ENCODE measurements around the gene CHRNB1. TPM values are rescaled to one million over a fixed set of nuclear protein-coding genes. Genes with fewer than 3 reads are reported as not detected.

CHRNB1 gene
- polyA plus RNA-seq (2012; ENCODE audit: insufficient read depth, insufficient read length), result 10.1 TPM

DNA sequence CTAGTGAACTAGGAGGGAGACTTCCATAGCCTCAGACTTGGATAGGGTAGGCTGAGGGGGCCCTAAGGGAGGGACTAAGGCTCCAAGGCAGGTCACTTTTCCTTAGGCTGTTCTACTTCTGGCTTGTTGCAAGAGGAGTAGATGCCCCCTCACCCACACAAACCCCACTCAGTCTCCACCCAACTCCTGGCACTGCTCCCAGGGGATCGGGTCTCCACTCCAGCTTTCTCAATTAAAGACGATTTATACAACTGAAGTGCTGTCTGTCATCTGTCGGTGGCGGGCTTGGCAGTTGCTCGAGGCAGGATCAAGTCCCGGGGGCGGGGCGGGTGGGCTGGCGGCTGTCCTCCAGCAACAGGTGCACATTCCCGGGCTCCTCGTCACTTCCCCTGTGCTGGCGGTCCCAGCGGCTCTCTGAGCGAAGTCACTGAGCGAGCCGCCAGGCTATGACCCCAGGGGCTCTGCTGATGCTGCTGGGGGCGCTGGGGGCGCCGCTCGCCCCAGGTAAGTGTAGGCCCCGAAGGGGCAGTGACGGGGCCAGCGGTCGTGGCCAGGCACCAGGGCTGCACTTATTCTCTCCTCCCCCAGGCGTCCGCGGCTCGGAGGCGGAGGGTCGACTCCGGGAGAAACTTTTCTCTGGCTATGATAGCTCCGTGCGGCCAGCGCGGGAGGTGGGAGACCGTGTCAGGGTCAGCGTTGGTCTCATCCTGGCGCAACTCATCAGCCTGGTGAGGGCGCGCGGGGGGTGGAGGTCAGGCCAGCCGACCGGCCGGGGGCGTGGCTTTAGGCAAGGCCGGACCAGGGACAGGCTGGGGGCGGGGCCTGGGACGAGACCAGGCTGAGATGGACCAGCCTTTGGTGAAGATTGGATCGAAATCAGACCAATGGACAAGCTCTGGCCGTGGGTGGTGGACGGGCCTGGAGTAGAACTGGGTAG is at the start of gene CHRNB1:
CHRNB1 (plus strand) TSS at position 380 of the 937 bp plus-strand sequence; CDS start at position 447, 67 bp downstream.
- DNase-seq (ENCODE audit: low read depth, low spot score), result no peak
- no peak within 1 kb of the TSS for H3K4me3 ChIP-seq (ENCODE audit: low read length)

GRCh38 chr17:7396147-7396546 is 48.7 kb upstream of the CHRNB1 start:
- DNase-seq (ENCODE audit: low read depth, low spot score), result no peak
- H3K4me3 ChIP-seq (ENCODE audit: low read length), result no peak overlapping the region

- DNase-seq (ENCODE audit: low read depth, low spot score), result no peak
- H3K4me3 ChIP-seq (ENCODE audit: low read length), result no peak overlapping the region
Observed at GRCh38 chr17:7398612-7399011, 46.2 kb upstream of the CHRNB1 start.

- no peak for DNase-seq (ENCODE audit: low read depth, low spot score)
- H3K4me3 ChIP-seq (ENCODE audit: low read length), result peak overlapping the region; percentile 85
Observed at GRCh38 chr17:7403043-7403726, 41.7 kb upstream of the CHRNB1 start.

GRCh38 chr17:7403727-7403976 is 41.2 kb upstream of the CHRNB1 start:
- DNase-seq (ENCODE audit: low read depth, low spot score), result no peak
- H3K4me3 ChIP-seq (ENCODE audit: low read length), result peak overlapping the region; percentile 85

DNA sequence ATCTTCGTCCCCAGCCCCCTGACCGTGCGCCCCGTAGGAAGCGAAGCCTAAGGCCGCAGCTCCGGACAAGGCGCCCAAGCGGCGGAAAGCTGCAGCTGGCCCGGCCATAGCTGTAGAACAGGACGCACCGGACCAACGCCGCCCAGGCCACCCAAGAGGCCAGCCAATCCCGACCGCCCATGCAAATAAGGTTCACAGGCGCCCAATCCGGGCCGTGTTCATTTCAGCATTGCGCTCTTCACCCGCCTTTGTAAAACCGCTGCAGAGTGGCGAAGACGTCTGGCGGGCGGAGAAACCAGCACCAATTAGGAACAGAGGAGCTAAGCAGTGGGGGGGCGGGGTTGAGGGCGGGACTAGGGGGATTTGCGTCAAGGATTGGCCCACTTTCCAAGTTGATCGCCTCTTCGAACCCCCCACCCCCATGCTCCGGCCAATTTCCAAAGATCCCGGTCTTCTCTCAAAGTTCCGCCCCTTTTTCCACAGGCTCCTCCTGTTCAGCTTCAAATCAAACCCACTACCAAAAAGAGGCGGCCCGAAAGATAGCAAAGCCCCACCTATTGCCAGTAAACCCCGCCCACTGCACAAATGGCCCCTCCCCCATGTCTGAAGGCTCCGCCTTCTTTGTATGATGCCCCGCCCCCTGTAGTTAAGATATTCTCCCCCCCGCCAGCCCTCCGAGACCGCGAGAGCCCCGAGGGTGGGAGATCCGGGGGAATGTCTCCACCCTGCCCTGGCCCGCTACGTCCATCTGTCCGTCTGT is 40.7 kb upstream of the CHRNB1 start, which contains the start of gene TMEM256:
TMEM256 (minus strand) TSS at position 121 of the 760 bp plus-strand sequence; CDS start at position 108, 13 bp downstream.
- H3K4me3 ChIP-seq (ENCODE audit: low read length), result peak within 1 kb of the TSS; percentile 85
- DNase-seq (ENCODE audit: low read depth, low spot score), result peak; percentile 98

- H3K4me3 ChIP-seq (ENCODE audit: low read length), result peak overlapping the region; percentile 85
- peak; percentile 14 for DNase-seq (ENCODE audit: low read depth, low spot score)
Observed at GRCh38 chr17:7404737-7405349, 40.0 kb upstream of the CHRNB1 start.

DNA sequence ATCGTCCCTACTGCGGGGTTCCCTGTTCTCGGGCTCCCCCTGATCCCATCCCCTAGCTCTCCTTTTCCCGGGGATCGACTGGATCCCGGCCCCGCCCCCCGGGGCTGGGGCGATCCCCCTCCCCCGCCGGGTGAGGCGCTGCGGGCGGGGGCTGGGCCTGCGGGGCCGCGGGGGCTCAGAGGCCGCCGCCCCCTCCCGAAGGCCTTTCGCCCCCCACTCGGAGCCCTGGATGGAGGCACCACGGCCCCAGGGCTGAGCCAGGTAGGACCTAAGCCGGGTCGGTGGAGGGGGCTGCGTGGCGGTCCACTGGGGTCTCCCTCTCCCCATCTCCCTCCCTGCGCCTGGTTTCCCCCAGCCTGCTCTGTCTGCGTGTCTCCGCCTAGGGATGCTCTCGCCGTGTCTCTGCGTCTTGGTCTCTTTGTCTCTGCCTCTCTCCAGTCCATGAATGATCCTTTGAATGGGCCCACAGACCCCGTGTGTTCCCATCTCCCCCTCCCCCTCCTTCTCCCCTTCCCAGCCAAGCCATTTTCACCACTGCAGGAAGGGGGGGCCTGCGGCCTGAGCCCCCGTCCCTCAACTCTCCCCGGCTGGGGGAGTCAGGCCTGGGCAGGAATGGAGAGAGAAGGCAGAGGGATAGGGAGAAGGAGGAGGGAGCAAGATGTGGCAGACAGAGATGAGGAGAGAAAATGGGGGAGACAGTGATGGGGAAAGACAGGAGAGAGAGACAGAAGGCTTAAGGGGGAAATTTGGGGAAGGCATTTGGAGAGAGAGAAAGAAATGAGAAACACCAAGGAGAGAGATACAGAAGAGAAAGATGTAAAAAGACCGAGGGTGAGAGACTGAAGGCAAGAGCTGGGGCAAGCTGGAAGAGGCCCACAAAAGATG is 39.3 kb upstream of the CHRNB1 start:
- peak overlapping the region; percentile 85 for H3K4me3 ChIP-seq (ENCODE audit: low read length)
- no peak for DNase-seq (ENCODE audit: low read depth, low spot score)

GRCh38 chr17:7406235-7406825 is 38.5 kb upstream of the CHRNB1 start:
- DNase-seq (ENCODE audit: low read depth, low spot score), result no peak
- no peak overlapping the region for H3K4me3 ChIP-seq (ENCODE audit: low read length)

- DNase-seq (ENCODE audit: low read depth, low spot score), result no peak
- H3K4me3 ChIP-seq (ENCODE audit: low read length), result no peak overlapping the region
Observed at GRCh38 chr17:7407082-7407481, 37.8 kb upstream of the CHRNB1 start.

DNA sequence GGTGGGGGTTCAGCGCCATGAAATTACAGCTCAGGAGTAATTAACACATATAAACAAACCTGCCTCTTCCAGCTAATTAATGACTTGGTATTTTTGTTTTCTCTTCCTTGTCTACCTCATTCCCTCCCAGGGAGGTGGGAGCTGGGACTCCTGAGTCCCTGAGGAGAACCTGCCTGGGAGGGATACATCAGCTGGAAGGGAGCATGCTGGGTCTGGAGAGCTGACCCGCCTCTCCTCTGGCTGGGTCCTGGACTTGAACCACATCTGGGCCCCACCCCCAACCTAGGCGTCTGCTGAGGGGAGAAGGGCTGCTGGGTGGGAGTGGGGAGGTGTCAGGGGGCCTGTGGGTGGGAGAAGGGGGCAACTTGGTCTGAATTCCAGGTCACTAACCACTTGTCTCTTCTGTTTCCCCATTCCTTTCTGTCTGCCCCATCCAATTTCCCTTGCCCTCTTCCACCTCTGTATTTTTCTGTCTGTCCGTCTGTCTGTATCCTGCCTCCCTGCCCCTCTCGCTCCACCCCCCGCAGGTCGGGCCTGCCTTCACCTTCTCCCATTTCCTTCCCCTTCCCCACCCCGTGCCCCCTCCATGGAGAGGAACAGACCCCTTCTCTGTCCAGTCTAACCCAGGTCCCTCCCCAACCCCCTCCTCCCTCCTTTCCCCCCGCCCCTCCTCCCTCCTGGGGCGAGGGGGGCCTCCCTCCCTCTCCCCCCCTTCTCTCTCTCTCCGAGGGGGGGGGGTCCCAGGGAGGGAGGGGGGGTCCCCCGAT is 37.2 kb upstream of the CHRNB1 start, which contains the start of gene NLGN2:
NLGN2 (plus strand) TSS at position 361 of the 767 bp plus-strand sequence. CDS start 411 bp downstream, outside the sequence.
- no peak for DNase-seq (ENCODE audit: low read depth, low spot score)
- H3K4me3 ChIP-seq (ENCODE audit: low read length), result no peak within 1 kb of the TSS

GRCh38 chr17:7408252-7408727 is 36.6 kb upstream of the CHRNB1 start:
- no peak overlapping the region for H3K4me3 ChIP-seq (ENCODE audit: low read length)

DNA sequence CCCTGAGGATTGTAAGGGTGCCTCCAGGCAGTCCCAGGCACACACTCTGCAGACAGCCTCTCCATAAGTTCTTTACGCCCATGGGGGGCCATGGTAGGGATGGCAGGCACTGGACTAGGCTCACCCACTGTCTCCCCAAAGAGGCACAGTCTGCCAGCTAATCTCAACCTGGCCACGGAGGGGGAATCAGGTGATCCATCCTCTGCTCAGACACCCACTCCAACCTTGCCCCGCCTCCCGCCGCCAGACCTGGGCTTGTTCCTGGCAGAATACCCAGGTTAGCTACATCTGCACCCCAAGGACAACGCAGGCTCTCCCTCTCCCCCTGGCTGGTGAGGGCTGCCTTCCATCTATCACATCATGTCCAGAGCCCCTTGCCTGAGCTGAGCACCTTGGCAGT is 36.0 kb upstream of the CHRNB1 start:
- DNase-seq (ENCODE audit: low read depth, low spot score), result no peak
- no peak overlapping the region for H3K4me3 ChIP-seq (ENCODE audit: low read length)

More at GRCh38 chr17:7408252-7408727, 36.6 kb upstream of the CHRNB1 start:
- DNase-seq (ENCODE audit: low read depth, low spot score), result no peak

DNA sequence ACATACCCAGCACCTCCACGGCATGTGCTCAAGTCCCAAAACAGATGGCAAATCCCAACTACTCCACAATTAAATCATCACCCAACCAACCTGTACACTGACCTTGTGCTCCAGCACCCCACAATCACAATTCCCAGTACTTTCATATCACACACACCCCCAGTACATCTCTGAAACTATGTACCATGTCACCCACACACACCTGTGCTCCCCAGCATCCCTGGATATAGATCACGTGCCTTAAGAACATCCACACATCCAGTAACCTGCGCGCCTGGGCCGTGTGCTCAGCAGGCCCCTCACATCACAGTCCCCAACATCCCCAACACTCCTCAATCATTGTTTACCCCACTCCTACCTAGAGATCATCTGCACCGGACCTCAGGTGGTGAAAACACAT is 35.1 kb upstream of the CHRNB1 start:
- DNase-seq (ENCODE audit: low read depth, low spot score), result no peak
- H3K4me3 ChIP-seq (ENCODE audit: low read length), result no peak overlapping the region

DNA sequence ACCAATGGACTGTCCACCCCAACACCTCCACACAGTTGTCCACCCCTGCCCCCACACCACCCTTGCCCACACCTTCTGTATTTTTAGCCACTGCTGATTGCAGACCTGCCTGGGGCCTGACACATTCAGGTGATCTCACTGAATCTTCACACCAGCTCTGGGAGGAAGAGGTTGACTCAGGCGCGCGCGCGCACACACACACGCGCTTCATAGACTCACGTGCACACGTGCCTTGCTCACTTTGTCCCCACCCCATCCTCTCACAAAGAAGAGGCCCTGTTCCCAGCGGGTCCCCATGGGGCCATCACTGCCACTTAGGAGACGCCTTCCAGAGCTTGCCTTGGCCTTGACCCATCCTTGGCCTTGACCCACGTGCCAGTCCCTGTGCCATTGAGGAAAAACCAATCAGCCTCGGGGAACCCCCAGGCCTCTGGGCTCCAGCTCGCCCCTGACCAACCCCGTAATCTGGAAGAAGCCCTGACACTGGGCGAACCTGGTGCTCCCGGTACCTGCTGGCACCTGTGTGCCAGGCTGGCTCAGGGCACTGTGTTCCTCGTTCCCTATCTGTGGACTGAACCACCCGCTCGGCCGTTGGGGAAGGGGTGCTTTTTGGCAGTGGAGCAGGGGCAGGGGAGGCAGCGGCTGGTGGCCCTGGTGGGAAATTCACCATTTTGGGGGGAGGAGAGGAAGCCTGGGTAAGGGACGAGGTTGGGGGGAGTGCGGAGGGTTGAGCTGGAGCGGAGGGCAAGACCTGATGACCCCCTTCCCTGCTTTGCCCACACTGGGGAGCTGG is 34.0 kb upstream of the CHRNB1 start:
- DNase-seq (ENCODE audit: low read depth, low spot score), result no peak

GRCh38 chr17:7411427-7411750 is 33.5 kb upstream of the CHRNB1 start:
- H3K4me3 ChIP-seq (ENCODE audit: low read length), result no peak overlapping the region
- no peak for DNase-seq (ENCODE audit: low read depth, low spot score)

More for the DNA sequence above, 34.0 kb upstream of the CHRNB1 start:
- H3K4me3 ChIP-seq (ENCODE audit: low read length), result no peak overlapping the region
